ENCODE data around the gene INS.

The INS gene

GRCh38 chr11:2160736-2161259, at the start of gene INS:
Gene INS (minus strand): TSS chr11:2161209. CDS start chr11:2160971, 238 bp downstream.
- peak; percentile 68 for DNase-seq

GRCh38 chr11:2210366-2211112, 49.5 kb upstream of the INS start:
- DNase-seq: no peak

GRCh38 chr11:2209900-2210321, 48.9 kb upstream of the INS start:
- DNase-seq: peak; percentile 82

- DNase-seq: peak; percentile 60
Measured at GRCh38 chr11:2209370-2209801, 48.4 kb upstream of the INS start.

- peak; percentile 94 for DNase-seq
Measured at GRCh38 chr11:2208691-2209369, 47.8 kb upstream of the INS start.

- DNase-seq: peak; percentile 69
Measured at GRCh38 chr11:2207773-2208621, 47.0 kb upstream of the INS start.

GRCh38 chr11:2207212-2207611, 46.2 kb upstream of the INS start:
- DNase-seq: no peak

- DNase-seq: no peak
Measured at GRCh38 chr11:2205981-2206690, 45.1 kb upstream of the INS start.

- DNase-seq: no peak
Measured at GRCh38 chr11:2205214-2205720, 44.3 kb upstream of the INS start.

GRCh38 chr11:2204361-2205213, 43.6 kb upstream of the INS start:
- peak; percentile 59 for DNase-seq

- no peak for DNase-seq
Measured at GRCh38 chr11:2203440-2204259, 42.6 kb upstream of the INS start.

- DNase-seq: peak; percentile 59
Measured at GRCh38 chr11:2202900-2203439, 42.0 kb upstream of the INS start.

GRCh38 chr11:2202071-2202899, 41.3 kb upstream of the INS start:
- peak; percentile 100 for DNase-seq

GRCh38 chr11:2201542-2201941, 40.5 kb upstream of the INS start:
- DNase-seq: no peak

- DNase-seq: no peak
Measured at GRCh38 chr11:2200957-2201519, 40.0 kb upstream of the INS start.

- DNase-seq: no peak
Measured at GRCh38 chr11:2200536-2200935, 39.5 kb upstream of the INS start.

- DNase-seq: no peak
Measured at GRCh38 chr11:2199466-2200341, 38.7 kb upstream of the INS start.

Measured in DMS53 (cell line).